H1 (cell line): ENCODE measurements around the gene SPRYD3. TPM values are rescaled to one million over a fixed set of nuclear protein-coding genes. Genes with fewer than 3 reads are reported as not detected.

Source experiments
- CTCF ChIA-PET: fragments of 300-600 bp; sonication (Branson Sonifier 250); formaldehyde crosslinking; loops from one replicate; lab custom pipeline; 2021; ENCODE audit not compliant: partially characterized antibody; lab: Charles Lee
- POLR2A ChIA-PET: fragments of 300-600 bp; sonication (Branson Sonifier 250); formaldehyde crosslinking; loops from one replicate; lab custom pipeline; 2021; ENCODE audit warnings: inconsistent platforms; ENCODE audit not compliant: partially characterized antibody; lab: Charles Lee
- DNase-seq, 2 experiments: peaks; one replicate each; pipeline versions ENCODE4 v3.0.0 to v3.0.0-alpha.2; 2010 to 2022; ENCODE audit warnings: low spot score in 2 of 2, low read depth in 1 of 2, mixed read lengths in 1 of 2
- FAIRE-seq: peaks from 2 replicates; lab custom pipeline; 2011; peaks lifted over from hg19 to GRCh38; lab: Jason Lieb, UNC
- H2AFZ ChIP-seq: 2 replicates; pipeline ENCODE4 v1.8.1; 2012; ENCODE audit warnings: low read length, inconsistent platforms
- H2AK5ac ChIP-seq: 2 replicates; pipeline ENCODE4 v1.6.1; 2013; ENCODE audit warnings: low read depth, low read length
- H2BK120ac ChIP-seq: replicated peaks from 2 replicates; pipeline ENCODE3; 2013; ENCODE audit warnings: low read depth, low read length, inconsistent platforms
- H2BK12ac ChIP-seq: 2 replicates; pipeline ENCODE4 v1.6.1; 2013; ENCODE audit warnings: low read depth, low read length
- H2BK15ac ChIP-seq: 2 replicates; pipeline ENCODE4 v1.6.1; 2013; ENCODE audit warnings: low read length
- H2BK20ac ChIP-seq: 2 replicates; pipeline ENCODE4 v1.6.1; 2013; ENCODE audit warnings: low read length
- H2BK5ac ChIP-seq: 2 replicates; pipeline ENCODE4 v1.6.1; 2013; ENCODE audit warnings: low read depth, low read length
- H3K14ac ChIP-seq: 2 replicates; pipeline ENCODE4 v1.6.1; 2013; ENCODE audit warnings: inconsistent platforms; ENCODE audit not compliant: insufficient read length
- H3K18ac ChIP-seq: 2 replicates; pipeline ENCODE4 v1.6.1; 2013; ENCODE audit warnings: low read length; ENCODE audit errors: extremely low read depth
- H3K23ac ChIP-seq: 2 replicates; pipeline ENCODE4 v1.6.1; 2013; ENCODE audit warnings: inconsistent platforms; ENCODE audit not compliant: insufficient read length
- H3K23me2 ChIP-seq: 2 replicates; pipeline ENCODE4 v1.6.1; 2013; ENCODE audit warnings: low read depth, low read length
- H3K27ac ChIP-seq: 2 replicates; pipeline ENCODE4 v1.6.1; 2011; ENCODE audit warnings: low read depth, low read length, inconsistent platforms
- H3K27me3 ChIP-seq, 4 experiments: replicated peaks in 1 of 4; 1 replicate in 1 of 4; 2 replicates in 3 of 4; pipeline versions ENCODE4 v1.6.1 to v1.8.1; 2011 to 2013; ENCODE audit warnings: low read length in 3 of 4, mild to moderate bottlenecking in 3 of 4, inconsistent platforms in 2 of 4, mixed read lengths in 2 of 4, moderate library complexity in 1 of 4; ENCODE audit not compliant: control insufficient read depth in 3 of 4, insufficient read depth in 3 of 4; ENCODE audit errors: extremely low read depth in 1 of 4
- H3K36me3 ChIP-seq, 4 experiments: 2 replicates each; pipeline versions ENCODE4 v1.6.1 to v1.8.1; 2011 to 2013; ENCODE audit warnings: mild to moderate bottlenecking in 4 of 4, low read length in 3 of 4, moderate library complexity in 2 of 4, control low read depth in 1 of 4, inconsistent platforms in 1 of 4; ENCODE audit not compliant: insufficient read depth in 4 of 4, control insufficient read depth in 2 of 4
- H3K4ac ChIP-seq: replicated peaks from 2 replicates; pipeline ENCODE3; 2013; ENCODE audit warnings: low read length, low read depth, mixed read lengths, inconsistent platforms; ENCODE audit not compliant: insufficient read length
- H3K4me1 ChIP-seq, 4 experiments: replicated peaks in 1 of 4; 1 replicate in 1 of 4; 2 replicates in 3 of 4; pipeline versions ENCODE4 v1.6.1 to v1.8.1; 2011 to 2013; ENCODE audit warnings: low read length in 3 of 4, inconsistent platforms in 2 of 4, mixed read lengths in 1 of 4; ENCODE audit not compliant: insufficient read depth in 4 of 4, control insufficient read depth in 3 of 4
- H3K4me2 ChIP-seq, 2 experiments: 2 replicates each; pipeline versions ENCODE4 v1.6.1 to v1.8.1; 2011 to 2013; ENCODE audit warnings: low read depth in 2 of 2, low read length in 2 of 2, control low read depth in 1 of 2, inconsistent platforms in 1 of 2, mild to moderate bottlenecking in 1 of 2; ENCODE audit not compliant: insufficient read depth in 1 of 2
- H3K4me3 ChIP-seq, 4 experiments: fragments of 200-600, 300-600 bp in 1 of 4; sonication (generic), shearing (Covaris generic), sonication (Bioruptor Twin) in 1 of 4; 2 replicates each; pipeline versions ENCODE4 v1.5.1 to v1.8.1; 2011 to 2016; ENCODE audit warnings: low read length in 4 of 4, low read depth in 3 of 4, control low read depth in 2 of 4, inconsistent platforms in 2 of 4, mild to moderate bottlenecking in 2 of 4, mixed read lengths in 1 of 4, moderate library complexity in 1 of 4; ENCODE audit not compliant: insufficient read depth in 2 of 4; ENCODE audit errors: extremely low read depth in 1 of 4
- H3K56ac ChIP-seq: replicated peaks from 2 replicates; pipeline ENCODE3; 2013; ENCODE audit warnings: low read depth, mild to moderate bottlenecking, mixed read lengths, low read length, inconsistent platforms; ENCODE audit not compliant: insufficient read length
- H3K79me1 ChIP-seq: 2 replicates; pipeline ENCODE4 v1.6.1; 2013; ENCODE audit warnings: low read depth, low read length, control low read depth
- H3K79me2 ChIP-seq, 2 experiments: 2 replicates each; pipeline versions ENCODE4 v1.6.1 to v1.8.1; 2012 to 2013; ENCODE audit warnings: low read length in 2 of 2, mild to moderate bottlenecking in 2 of 2, inconsistent platforms in 1 of 2; ENCODE audit not compliant: insufficient read depth in 2 of 2, control insufficient read depth in 1 of 2
- H3K9ac ChIP-seq, 4 experiments: replicated peaks in 1 of 4; 1 replicate in 1 of 4; 2 replicates in 3 of 4; pipeline versions ENCODE4 v1.6.1 to v1.8.1; 2011 to 2013; ENCODE audit warnings: low read depth in 3 of 4, low read length in 3 of 4, control low read depth in 2 of 4, mild to moderate bottlenecking in 2 of 4, moderate library complexity in 2 of 4, inconsistent platforms in 1 of 4; ENCODE audit errors: extremely low read depth in 1 of 4
- H3K9me3 ChIP-seq, 2 experiments: 2 replicates each; pipeline versions ENCODE4 v1.6.1 to v1.8.1; 2012 to 2013; ENCODE audit warnings: mild to moderate bottlenecking in 2 of 2, moderate library complexity in 2 of 2, control low read depth in 1 of 2, inconsistent platforms in 1 of 2, low read depth in 1 of 2, low read length in 1 of 2, mixed read lengths in 1 of 2; ENCODE audit not compliant: insufficient read depth in 2 of 2
- H4K20me1 ChIP-seq, 2 experiments: replicated peaks in 1 of 2; 2 replicates each; pipeline versions ENCODE3 to v1.8.1; 2011 to 2013; ENCODE audit warnings: inconsistent platforms in 2 of 2, low read length in 2 of 2, mild to moderate bottlenecking in 1 of 2; ENCODE audit not compliant: insufficient read depth in 2 of 2, control insufficient read depth in 1 of 2
- H4K5ac ChIP-seq: 2 replicates; pipeline ENCODE4 v1.6.1; 2013; ENCODE audit warnings: low read length, low read depth, mixed read lengths, inconsistent platforms; ENCODE audit not compliant: insufficient read length
- H4K8ac ChIP-seq: 2 replicates; pipeline ENCODE4 v1.8.0; 2013; ENCODE audit warnings: mild to moderate bottlenecking, moderate library complexity, low read length, inconsistent platforms; ENCODE audit not compliant: insufficient read depth; ENCODE audit errors: extremely low read depth
- H4K91ac ChIP-seq: replicated peaks from 2 replicates; pipeline ENCODE3; 2013; ENCODE audit warnings: low read length, mixed read lengths, inconsistent platforms; ENCODE audit not compliant: insufficient read length
- BCL11A ChIP-seq, 2 experiments: IDR thresholded peaks; one replicate each; pipeline ENCODE4 v1.6.1; 2011; ENCODE audit warnings: low read depth in 2 of 2, low read length in 2 of 2, mild to moderate bottlenecking in 2 of 2
- RAD21 ChIP-seq, 2 experiments: IDR thresholded peaks in 1 of 2; conservative IDR thresholded peaks in 1 of 2; 2 replicates each; pipeline ENCODE4 v1.6.1; 2011; ENCODE audit warnings: low read depth in 2 of 2, low read length in 2 of 2, improper control_type of control experiment in 1 of 2, inconsistent platforms in 1 of 2, mild to moderate bottlenecking in 1 of 2, moderate library complexity in 1 of 2
- RBBP5 ChIP-seq: IDR thresholded peaks from 2 replicates; pipeline ENCODE4 v1.7.1; 2012; ENCODE audit warnings: low read depth, mild to moderate bottlenecking, inconsistent platforms, low read length, moderate library complexity, borderline replicate concordance
- RFX5 ChIP-seq: IDR thresholded peaks from 2 replicates; pipeline ENCODE4 v1.6.1; 2011; ENCODE audit warnings: low read depth, low read length, improper control_type of control experiment, borderline replicate concordance
- SP2 ChIP-seq: IDR thresholded peaks from 2 replicates; pipeline ENCODE4 v1.6.1; 2012; ENCODE audit warnings: mild to moderate bottlenecking, low read length, inconsistent platforms
- USF2 ChIP-seq: IDR thresholded peaks from 2 replicates; pipeline ENCODE4 v1.6.1; 2011; ENCODE audit warnings: low read length, improper control_type of control experiment
- YY1 ChIP-seq: IDR thresholded peaks from 2 replicates; pipeline ENCODE4 v1.6.1; 2011; ENCODE audit warnings: low read depth, mild to moderate bottlenecking, low read length
- WGBS, 2 experiments: shearing (Covaris generic) in 1 of 2; methylation state at CpG; one replicate each; pipeline versions ENCODE4 v1.1.6 to v1.1.7; 2013 to 2015; ENCODE audit warnings: low lambda C conversion rate in 2 of 2, mixed read lengths in 2 of 2, inconsistent platforms in 1 of 2, low coverage in 1 of 2, missing lambda C conversion rate in 1 of 2; ENCODE audit not compliant: insufficient replicate concordance in 2 of 2, insufficient coverage in 1 of 2, insufficient read length in 1 of 2; ENCODE audit errors: extremely low coverage in 1 of 2, missing lambda C conversion rate in 1 of 2; 5-methylcytosine and 5-hydroxymethylcytosine counted together
- polyA plus RNA-seq, 7 experiments: library from polyadenylated mRNA; depleted of rRNA in 3 of 7; stranded (reverse) in 5 of 7; unstranded in 2 of 7; fragments of >200 nt in 5 of 7; fragments of 200-250 nt in 2 of 7; gene quantifications; 1 replicate in 5 of 7; 2 replicates in 1 of 7; 4 replicates in 1 of 7; pipeline versions ENCODE4 v1.2.1 to v1.2.3, GENCODE V29; 2011 to 2013; ENCODE audit warnings: missing spikeins in 2 of 7, mixed read lengths in 2 of 7
- total RNA-seq: library from RNA; stranded (reverse); fragmentation: NEBNext Ultra II Directional; extraction: Animal tissue kit (Norgen Biotek cat#: 25700); gene quantifications from 2 replicates; pipeline ENCODE4 v1.2.1, GENCODE V29; 2021
- TF ChIP-seq, protein P1 (sequence below): IDR thresholded peaks from 2 replicates; pipeline ENCODE4 v1.6.1; 2012; ENCODE audit warnings: low read length, inconsistent platforms

SPRYD3 gene
- total and polyA plus RNA-seq, 2 of the 8 experiments (the other 6 are each of a cell fraction or from before 2014, with no cell fraction given): 6.8 to 8.0 TPM

GRCh38 chr12:53122961-53123468 lies 43.8 kb upstream of the SPRYD3 start:
- H2AFZ ChIP-seq: no peak overlapping the region
- H3K79me1 ChIP-seq: no peaks in the 10 kb centered on the region
- H3K27me3 ChIP-seq: no peaks in the 10 kb centered on the region
- no peak overlapping the region for H2BK15ac ChIP-seq
- H3K14ac ChIP-seq: no peak overlapping the region
- no peak overlapping the region for H3K23ac ChIP-seq
- no peak overlapping the region for H2BK5ac ChIP-seq
- no peak overlapping the region for H3K4ac ChIP-seq
- H3K9me3 ChIP-seq: no peaks in the 10 kb centered on the region
- H4K20me1 ChIP-seq: no peaks in the 10 kb centered on the region
- no peak for FAIRE-seq
- no peak overlapping the region for H3K18ac ChIP-seq
- H3K56ac ChIP-seq: no peak overlapping the region
- no peaks in the 10 kb centered on the region for H3K79me2 ChIP-seq
- H3K4me1 ChIP-seq: no peaks in the 10 kb centered on the region
- DNase-seq: peak in 1 of 2 experiments; percentile 35
- no peak overlapping the region for H4K91ac ChIP-seq
- H3K9ac ChIP-seq: no peak overlapping the region
- H4K8ac ChIP-seq: no peak overlapping the region
- POLR2A ChIA-PET: no interaction called here
- WGBS, 2 experiments: 91% methylated on average over 5 of the region's 10 CpGs; no CpG with 5 or more reads in 1 of the 2 experiments
- no peak overlapping the region for H3K27ac ChIP-seq
- no peak overlapping the region for H3K4me3 ChIP-seq
- H4K5ac ChIP-seq: no peak overlapping the region
- H3K23me2 ChIP-seq: 0 out of 2 replicates have a peak, but pooled peaks cover 3% of the 10 kb centered on the region
- no peak overlapping the region for H2BK120ac ChIP-seq
- H2AK5ac ChIP-seq: no peak overlapping the region
- no peak overlapping the region for H2BK20ac ChIP-seq
- no peaks in the 10 kb centered on the region for H3K36me3 ChIP-seq
- no peak overlapping the region for H3K4me2 ChIP-seq
- TF ChIP-seq SP2 (no peak), RBBP5 (no peak), BCL11A (IDR thresholded peaks at IDR 0.05; ENCODE audit: low read depth in 2 of 2, low read length in 2 of 2) (no peak), RAD21 (IDR thresholded peaks at IDR 0.05 in 1 of 2, conservative IDR thresholded peaks at IDR 0.05 in 1 of 2; ENCODE audit: low read depth in 2 of 2, low read length in 2 of 2) (no peak), YY1 (no peak), RFX5 (no peak), USF2 (no peak)
- TF ChIP-seq, protein P1, sequence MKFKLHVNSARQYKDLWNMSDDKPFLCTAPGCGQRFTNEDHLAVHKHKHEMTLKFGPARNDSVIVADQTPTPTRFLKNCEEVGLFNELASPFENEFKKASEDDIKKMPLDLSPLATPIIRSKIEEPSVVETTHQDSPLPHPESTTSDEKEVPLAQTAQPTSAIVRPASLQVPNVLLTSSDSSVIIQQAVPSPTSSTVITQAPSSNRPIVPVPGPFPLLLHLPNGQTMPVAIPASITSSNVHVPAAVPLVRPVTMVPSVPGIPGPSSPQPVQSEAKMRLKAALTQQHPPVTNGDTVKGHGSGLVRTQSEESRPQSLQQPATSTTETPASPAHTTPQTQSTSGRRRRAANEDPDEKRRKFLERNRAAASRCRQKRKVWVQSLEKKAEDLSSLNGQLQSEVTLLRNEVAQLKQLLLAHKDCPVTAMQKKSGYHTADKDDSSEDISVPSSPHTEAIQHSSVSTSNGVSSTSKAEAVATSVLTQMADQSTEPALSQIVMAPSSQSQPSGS: no peak
- CTCF ChIA-PET: interaction anchor here (2.3 kb wide), 1 partner anchor 57 kb away, joined by 7 read pairs; no protein-coding TSS in a partner anchor
- no peak overlapping the region for H2BK12ac ChIP-seq
